Measurements from ENCODE around the gene CPOX. TPM values are rescaled to one million over a fixed set of nuclear protein-coding genes. Genes with fewer than 3 reads are reported as not detected.

CPOX gene
- total RNA-seq, 1 donor = 22.1 TPM

- Histone ChIP-seq H3K4me2 (ENCODE audit: insufficient read depth, low read length) (no peak overlapping the region), H3K9me3 (ENCODE audit: low read depth, low read length) (no peaks in the 10 kb centered on the region), H3K4me3 (ENCODE audit: insufficient read depth, low read length) (no peak overlapping the region), H3K27me3 (ENCODE audit: insufficient read depth, low read length) (peaks cover 51% of the 10 kb centered on the region), H2AFZ (ENCODE audit: low read length) (no peak overlapping the region), H4K20me1 (ENCODE audit: insufficient read depth, low read length) (no peaks in the 10 kb centered on the region), H3K4me1 (ENCODE audit: insufficient read depth, low read length) (no peaks in the 10 kb centered on the region), H3K36me3 (ENCODE audit: insufficient read depth, low read length) (no peaks in the 10 kb centered on the region), H3K27ac (ENCODE audit: low read depth, low read length) (no peak overlapping the region), H3K79me2 (ENCODE audit: insufficient read depth, low read length) (no peaks in the 10 kb centered on the region)
- no peak for DNase-seq (ENCODE audit: insufficient read length, low spot score, missing footprints)
- TF ChIP-seq CTCF (IDR thresholded peaks at IDR 0.05; ENCODE audit: extremely low read depth, low read depth, low read length) = no peak
Measured at GRCh38 chr3:98553021-98553563, 40.3 kb downstream of the CPOX start.

GRCh38 chr3:98552232-98553020 lies 41.0 kb downstream of the CPOX start:
- no peak for DNase-seq (ENCODE audit: insufficient read length, low spot score, missing footprints)
- H3K4me1 ChIP-seq (ENCODE audit: insufficient read depth, low read length) = no peaks in the 10 kb centered on the region
- H3K79me2 ChIP-seq (ENCODE audit: insufficient read depth, low read length) = no peaks in the 10 kb centered on the region
- TF ChIP-seq CTCF (IDR thresholded peaks at IDR 0.05; ENCODE audit: extremely low read depth, low read depth, low read length) = no peak
- no peak overlapping the region for H2AFZ ChIP-seq (ENCODE audit: low read length)
- H3K4me2 ChIP-seq (ENCODE audit: insufficient read depth, low read length) = no peak overlapping the region
- H3K27ac ChIP-seq (ENCODE audit: low read depth, low read length) = no peak overlapping the region
- H3K27me3 ChIP-seq (ENCODE audit: insufficient read depth, low read length) = peaks cover 48% of the 10 kb centered on the region
- H3K36me3 ChIP-seq (ENCODE audit: insufficient read depth, low read length) = no peaks in the 10 kb centered on the region
- no peak overlapping the region for H3K4me3 ChIP-seq (ENCODE audit: insufficient read depth, low read length)
- no peaks in the 10 kb centered on the region for H4K20me1 ChIP-seq (ENCODE audit: insufficient read depth, low read length)
- H3K9me3 ChIP-seq (ENCODE audit: low read depth, low read length) = no peaks in the 10 kb centered on the region

GRCh38 chr3:98551754-98552153 lies 41.7 kb downstream of the CPOX start:
- no peaks in the 10 kb centered on the region for H3K4me1 ChIP-seq (ENCODE audit: insufficient read depth, low read length)
- H3K4me2 ChIP-seq (ENCODE audit: insufficient read depth, low read length) = no peak overlapping the region
- no peak overlapping the region for H3K27ac ChIP-seq (ENCODE audit: low read depth, low read length)
- H2AFZ ChIP-seq (ENCODE audit: low read length) = no peak overlapping the region
- H3K4me3 ChIP-seq (ENCODE audit: insufficient read depth, low read length) = no peak overlapping the region
- H3K79me2 ChIP-seq (ENCODE audit: insufficient read depth, low read length) = no peaks in the 10 kb centered on the region
- no peak for DNase-seq (ENCODE audit: insufficient read length, low spot score, missing footprints)
- H3K9me3 ChIP-seq (ENCODE audit: low read depth, low read length) = no peaks in the 10 kb centered on the region
- no peaks in the 10 kb centered on the region for H3K36me3 ChIP-seq (ENCODE audit: insufficient read depth, low read length)
- peaks cover 43% of the 10 kb centered on the region for H3K27me3 ChIP-seq (ENCODE audit: insufficient read depth, low read length)
- no peak for TF ChIP-seq CTCF (IDR thresholded peaks at IDR 0.05; ENCODE audit: extremely low read depth, low read depth, low read length)
- H4K20me1 ChIP-seq (ENCODE audit: insufficient read depth, low read length) = no peaks in the 10 kb centered on the region

GRCh38 chr3:98551236-98551635 lies 42.2 kb downstream of the CPOX start:
- Histone ChIP-seq H3K4me3 (ENCODE audit: insufficient read depth, low read length) (no peak overlapping the region), H3K36me3 (ENCODE audit: insufficient read depth, low read length) (no peaks in the 10 kb centered on the region), H3K27ac (ENCODE audit: low read depth, low read length) (no peak overlapping the region), H3K4me1 (ENCODE audit: insufficient read depth, low read length) (no peaks in the 10 kb centered on the region), H3K79me2 (ENCODE audit: insufficient read depth, low read length) (no peaks in the 10 kb centered on the region), H2AFZ (ENCODE audit: low read length) (no peak overlapping the region), H3K4me2 (ENCODE audit: insufficient read depth, low read length) (no peak overlapping the region), H3K27me3 (ENCODE audit: insufficient read depth, low read length) (peaks cover 43% of the 10 kb centered on the region), H4K20me1 (ENCODE audit: insufficient read depth, low read length) (no peaks in the 10 kb centered on the region), H3K9me3 (ENCODE audit: low read depth, low read length) (no peaks in the 10 kb centered on the region)
- no peak for DNase-seq (ENCODE audit: insufficient read length, low spot score, missing footprints)
- no peak for TF ChIP-seq CTCF (IDR thresholded peaks at IDR 0.05; ENCODE audit: extremely low read depth, low read depth, low read length)

All from osteoblast (primary cell).